GM11168 (cell line): ENCODE results near the gene EIF4G3.
"Not testable (repeated sequence)": the region's sequence is repeated elsewhere in the genome, so short reads cannot be mapped to it uniquely, and the experiment has no call there.

Source experiments
- in situ Hi-C: fragments of 300-500 bp; cut with MboI; formaldehyde crosslinking; loops from one replicate; pipeline ENCODE4 v1.12.0; 2022; ENCODE audit warnings: low sequenced_read_pairs; ENCODE audit not compliant: unreplicated experiment

EIF4G3 gene

DNA sequence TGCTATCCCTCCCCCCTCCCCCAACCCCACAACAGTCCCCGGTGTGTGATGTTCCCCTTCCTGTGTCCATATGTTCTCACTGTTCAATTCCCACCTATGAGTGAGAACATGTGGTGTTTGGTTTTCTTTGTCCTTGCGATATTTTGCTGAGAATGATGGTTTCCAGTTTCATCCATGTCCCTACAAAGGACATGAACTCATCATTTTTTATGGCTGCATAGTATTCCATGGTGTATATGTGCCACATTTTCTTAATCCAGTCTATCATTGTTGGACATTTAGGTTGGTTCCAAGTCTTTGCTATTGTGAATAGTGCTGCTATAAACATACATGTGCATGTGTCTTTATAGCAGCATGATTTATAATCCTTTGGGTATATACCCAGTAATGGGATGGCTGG lies 269.2 kb downstream of the EIF4G3 start:
- in situ Hi-C loops, result not testable (repeated sequence)

- in situ Hi-C loops, result no loop called here
Measured at GRCh38 chr1:20903437-20903836, 273.3 kb downstream of the EIF4G3 start.

- in situ Hi-C loops, result no loop called here
Measured at GRCh38 chr1:20900056-20900455, 276.6 kb downstream of the EIF4G3 start.

DNA sequence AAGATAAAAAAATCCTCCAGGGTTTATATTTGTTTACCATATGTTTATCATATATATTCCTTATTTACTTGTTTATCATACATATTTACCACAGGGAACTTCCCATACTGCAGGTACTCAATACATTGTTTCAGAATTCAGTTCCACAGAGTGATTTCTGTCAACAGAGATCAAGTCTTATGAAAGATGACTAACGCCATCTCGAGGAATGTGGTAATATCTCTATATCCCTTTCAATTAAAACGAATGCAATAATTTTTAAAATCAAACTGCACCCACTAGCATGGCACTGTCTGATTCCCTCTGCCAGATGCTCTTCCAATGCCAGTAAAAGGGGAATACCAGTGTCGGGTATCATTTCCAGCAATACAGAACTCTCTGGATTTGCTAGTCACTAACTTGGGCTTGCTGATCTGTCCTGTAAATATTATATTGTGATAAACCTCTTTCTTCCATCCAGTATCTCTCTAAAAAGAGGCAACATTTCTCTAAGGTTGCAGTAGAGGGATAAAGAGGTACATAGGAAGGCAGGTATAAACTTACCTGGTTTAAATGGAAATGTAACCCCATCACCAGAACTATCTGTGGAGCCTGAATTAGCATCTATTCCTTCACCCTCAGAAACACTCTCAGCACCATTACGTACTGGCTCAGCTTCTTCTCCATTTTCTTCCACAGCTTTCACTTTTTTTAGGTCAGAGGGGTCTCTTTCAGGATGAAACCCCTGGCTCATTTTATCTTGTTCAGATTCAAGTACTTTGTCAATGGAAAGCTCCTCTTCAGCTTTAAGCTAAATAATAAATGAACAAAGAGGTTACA lies 277.3 kb downstream of the EIF4G3 start:
- in situ Hi-C loops, result no loop called here

DNA sequence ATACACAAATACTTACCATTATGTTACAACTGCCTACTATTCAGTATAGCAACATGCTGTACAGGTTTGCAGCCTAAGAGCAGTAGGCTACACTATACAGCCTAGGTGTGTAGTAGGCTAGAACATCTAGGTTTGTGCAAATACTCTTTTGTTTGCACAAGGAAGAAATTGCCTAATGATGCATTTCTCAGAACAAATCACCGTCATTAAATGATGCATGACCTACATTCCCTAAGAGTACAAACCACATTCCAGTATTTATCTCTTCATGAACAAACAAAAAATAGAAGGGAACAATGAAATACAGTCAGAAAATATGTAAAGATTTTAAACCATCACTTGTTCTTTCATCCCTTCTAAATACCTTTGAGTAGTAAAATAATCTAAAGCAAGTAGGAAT lies 279.9 kb downstream of the EIF4G3 start:
- in situ Hi-C loops, result no loop called here

- in situ Hi-C loops, result no loop called here
Measured at GRCh38 chr1:20893931-20894330, 282.8 kb downstream of the EIF4G3 start.

GRCh38 chr1:20891091-20891490 lies 285.6 kb downstream of the EIF4G3 start:
- in situ Hi-C loops, result no loop called here

- in situ Hi-C loops, result no loop called here
Measured at GRCh38 chr1:20887246-20887645, 289.5 kb downstream of the EIF4G3 start.

GRCh38 chr1:20885121-20885520 lies 291.6 kb downstream of the EIF4G3 start:
- in situ Hi-C loops, result no loop called here

GRCh38 chr1:20884513-20884912 lies 292.2 kb downstream of the EIF4G3 start:
- in situ Hi-C loops, result no loop called here

DNA sequence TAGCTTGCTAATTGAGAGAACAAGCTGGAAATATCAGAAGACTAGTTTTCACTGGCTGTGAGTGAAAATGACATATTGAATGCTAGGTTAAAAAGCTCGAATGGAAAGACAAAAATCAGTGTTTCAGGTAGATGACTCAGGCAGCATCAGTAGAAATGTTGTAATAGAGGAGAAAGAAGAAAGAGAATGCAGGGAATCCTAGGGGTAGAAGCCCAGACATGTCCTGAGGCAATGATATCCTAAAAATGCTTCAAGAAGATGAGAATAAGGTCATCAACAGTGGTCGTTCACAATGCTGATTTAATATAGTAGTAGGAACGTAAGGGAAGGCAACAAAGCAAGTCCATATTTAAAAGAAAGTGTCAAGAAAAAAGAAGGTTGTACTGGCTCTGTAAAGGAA lies 292.9 kb downstream of the EIF4G3 start:
- in situ Hi-C loops, result no loop called here

DNA sequence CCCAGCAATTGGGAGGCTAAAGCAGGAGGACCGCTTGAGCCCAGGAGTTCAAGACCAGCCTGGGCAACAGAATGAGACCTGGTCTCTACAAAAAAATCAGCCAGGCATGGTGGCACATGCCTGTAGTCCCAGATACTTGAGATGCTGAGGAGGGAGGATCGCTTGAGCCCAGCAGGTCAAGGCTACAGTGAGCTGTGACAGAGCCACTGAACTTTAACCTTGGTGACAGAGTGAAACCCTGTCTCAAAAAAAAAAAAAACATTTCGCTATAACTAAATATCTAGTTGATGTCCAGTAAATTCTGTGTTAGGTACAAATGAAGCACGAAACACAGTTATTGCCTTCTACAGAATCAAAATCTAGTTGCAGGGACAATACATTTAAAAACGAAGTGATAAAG lies 293.9 kb downstream of the EIF4G3 start:
- in situ Hi-C loops, result no loop called here

- in situ Hi-C loops, result no loop called here
Measured at GRCh38 chr1:20878799-20879198, 297.9 kb downstream of the EIF4G3 start.

DNA sequence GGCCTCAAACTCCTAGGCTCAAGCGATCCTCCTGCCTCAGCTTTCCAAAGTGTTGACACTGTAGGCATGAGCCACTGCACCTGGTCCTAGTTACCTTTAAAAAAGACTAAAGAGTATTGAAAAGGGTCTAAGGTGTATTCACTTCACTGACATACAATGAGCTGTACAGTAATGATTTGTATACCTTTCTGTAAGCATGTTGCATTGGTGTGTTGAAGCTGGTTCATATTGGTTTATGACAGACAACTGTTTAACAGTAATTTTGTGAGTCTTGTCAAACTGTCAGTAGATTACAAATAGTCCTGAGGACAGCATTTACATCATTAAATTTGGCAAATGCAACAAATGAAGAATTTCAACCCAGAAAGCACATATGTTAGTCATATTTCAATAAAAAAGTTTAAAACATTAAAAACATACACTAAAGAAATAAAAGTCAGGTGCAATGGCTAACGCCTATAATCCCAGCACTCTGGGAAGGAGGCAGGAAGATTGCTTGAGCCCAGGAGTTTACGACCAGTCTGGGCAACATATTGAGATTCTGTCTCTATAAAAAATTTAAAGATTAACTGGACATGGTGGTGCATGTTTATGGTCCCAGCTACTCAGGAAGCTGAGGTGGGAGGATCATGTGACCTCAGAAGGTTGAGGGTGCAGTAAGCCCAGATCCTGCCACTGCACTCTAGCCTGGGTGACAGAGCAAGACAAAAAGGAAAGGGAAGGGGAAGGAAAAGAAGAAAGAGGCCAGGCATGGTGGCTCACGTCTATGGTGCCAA lies 301.3 kb downstream of the EIF4G3 start:
- in situ Hi-C loops, result no loop called here

DNA sequence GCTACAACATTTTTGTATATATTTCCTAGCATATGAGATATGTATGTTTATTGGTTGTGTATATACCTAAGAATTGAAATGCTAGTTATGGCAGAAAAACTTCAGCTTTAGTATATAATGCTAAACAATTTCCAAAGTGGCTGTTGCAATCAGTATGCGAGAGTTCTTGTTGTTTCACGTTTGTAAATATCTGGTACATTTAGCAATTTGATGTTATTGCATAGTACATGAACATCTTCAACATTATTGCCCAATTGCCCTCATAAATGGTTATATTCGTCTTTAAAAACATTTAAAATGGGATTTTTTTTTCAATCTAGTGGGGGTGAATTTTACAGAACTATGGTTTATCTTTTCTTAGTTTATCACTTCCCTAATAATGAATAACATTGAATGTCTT lies 303.4 kb downstream of the EIF4G3 start:
- in situ Hi-C loops, result no loop called here

DNA sequence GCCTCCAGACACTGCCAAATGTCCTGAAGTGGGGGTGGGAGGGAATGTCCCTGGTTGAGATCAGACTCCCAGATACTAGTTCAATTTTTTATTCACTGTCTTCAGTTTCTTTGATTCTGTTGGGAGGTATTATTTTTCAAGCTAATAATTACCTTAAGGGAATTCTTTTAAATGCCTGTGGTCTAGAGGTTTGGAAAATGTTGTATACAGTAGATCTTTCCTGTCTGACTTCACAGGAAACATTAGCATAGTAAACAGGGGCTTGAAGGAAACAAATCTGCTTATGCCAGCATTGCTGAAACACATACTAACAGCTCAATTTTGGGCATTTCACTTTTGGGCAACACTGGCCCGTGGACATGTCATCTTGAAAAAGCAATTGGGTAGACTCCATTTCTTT lies 305.3 kb downstream of the EIF4G3 start:
- in situ Hi-C loops, result no loop called here

- in situ Hi-C loops, result no loop called here
Measured at GRCh38 chr1:20870718-20871117, 306.0 kb downstream of the EIF4G3 start.

DNA sequence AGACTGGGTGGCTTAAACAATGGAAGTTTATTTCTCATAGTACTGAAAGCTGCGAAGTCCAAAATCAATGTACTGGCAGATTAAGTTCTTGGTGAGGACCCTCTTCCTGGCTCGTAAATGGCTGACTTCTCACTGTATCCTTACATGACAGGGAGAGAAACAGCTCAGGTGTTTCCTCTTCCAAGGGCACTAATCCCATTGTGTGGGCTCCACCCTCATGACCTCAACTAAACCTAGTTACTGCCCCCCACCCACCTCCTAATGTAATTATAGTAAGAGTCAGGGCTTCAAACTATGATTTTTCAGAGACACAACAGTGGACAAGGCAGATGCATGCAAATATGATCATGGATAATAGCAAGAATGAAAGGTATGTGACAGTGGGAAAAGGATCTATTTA lies 308.4 kb downstream of the EIF4G3 start:
- in situ Hi-C loops, result no loop called here

DNA sequence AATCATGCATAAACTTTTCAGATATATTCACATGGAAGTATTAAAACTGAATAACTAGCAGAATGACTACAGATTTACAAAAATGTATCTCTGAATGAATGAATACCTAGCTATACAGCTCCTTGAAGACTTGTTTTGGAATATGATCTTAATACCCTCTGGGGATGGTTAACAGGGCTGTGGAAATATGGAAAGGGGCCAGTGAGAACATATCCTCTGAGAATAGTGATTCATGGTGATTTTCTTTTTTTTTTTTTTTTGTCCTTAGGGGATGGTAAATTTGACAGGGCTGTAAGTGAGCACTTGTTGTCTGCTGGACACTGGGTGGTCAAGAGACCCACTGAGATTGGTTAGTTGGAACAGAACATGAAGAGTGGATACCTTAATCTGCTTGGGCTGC lies 308.9 kb downstream of the EIF4G3 start:
- in situ Hi-C loops, result no loop called here

DNA sequence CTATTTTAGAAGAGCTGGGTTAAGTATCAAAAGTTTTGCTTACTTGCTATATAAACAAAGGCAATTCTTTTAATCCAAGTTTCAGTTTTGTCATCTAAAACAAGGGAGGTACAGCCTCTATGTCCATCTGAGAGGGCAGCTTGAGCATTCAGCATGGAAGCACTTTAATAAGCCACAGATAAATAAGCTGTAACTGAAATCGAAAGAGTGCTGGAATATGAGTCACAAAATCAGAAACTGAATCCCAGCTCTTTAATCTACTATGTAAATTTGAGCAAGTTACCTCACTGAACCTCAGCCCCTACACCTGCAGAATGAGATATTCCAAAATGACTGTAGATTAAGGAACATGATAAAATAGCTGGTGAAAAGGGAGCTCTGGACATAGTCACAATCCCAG lies 309.6 kb downstream of the EIF4G3 start:
- in situ Hi-C loops, result no loop called here

DNA sequence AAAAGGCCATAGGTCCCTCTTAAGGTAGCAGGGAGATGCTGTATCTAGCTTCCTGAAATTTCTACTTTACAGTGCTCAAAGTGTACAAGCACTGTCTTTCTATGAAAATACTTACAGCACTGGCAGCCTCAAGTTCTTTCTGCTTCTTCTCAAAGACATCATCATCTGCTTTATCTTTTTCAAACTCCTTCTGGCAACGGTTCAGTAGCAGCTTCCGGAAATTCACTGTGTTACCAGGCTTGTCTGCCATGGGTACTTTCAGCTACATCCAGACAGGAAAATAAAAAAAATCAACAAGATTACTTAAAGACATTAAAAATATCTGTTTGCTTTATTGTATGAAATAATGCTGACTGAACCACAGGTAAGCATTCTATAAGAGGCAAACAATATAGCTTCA lies 311.7 kb downstream of the EIF4G3 start:
- in situ Hi-C loops, result no loop called here

DNA sequence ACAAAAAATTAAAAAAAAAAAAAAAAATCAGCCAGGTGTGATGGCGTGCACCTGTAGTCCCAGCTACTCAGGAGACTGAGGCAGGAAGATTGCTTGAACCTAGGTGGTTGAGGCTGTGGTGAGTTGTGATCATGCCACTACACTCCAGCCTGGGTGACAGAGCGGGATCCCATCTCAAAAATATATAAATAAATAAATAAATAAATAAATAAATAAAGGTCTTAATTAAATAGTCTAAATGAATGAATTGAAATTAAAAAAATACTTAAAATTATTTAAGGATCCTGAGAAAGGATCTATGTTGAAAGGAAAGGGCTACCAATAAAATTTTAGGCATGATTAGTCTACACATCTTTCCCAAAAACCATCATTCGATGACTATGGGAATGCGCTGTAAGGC lies 322.2 kb downstream of the EIF4G3 start:
- in situ Hi-C loops, result no loop called here
